GM12892 (cell line): ENCODE data around the gene FSTL3.

ENCODE experiments used
- DNase-seq: peaks from one replicate; pipeline ENCODE4 v3.0.0; 2011; ENCODE audit not compliant: insufficient read length
- FAIRE-seq: peaks from 2 replicates; lab custom pipeline; 2011; peaks lifted over from hg19 to GRCh38; lab: Jason Lieb, UNC
- POLR2A ChIP-seq: IDR thresholded peaks from 2 replicates; pipeline ENCODE4 v1.6.1; 2011; ENCODE audit warnings: low read depth, low read length, control low read depth
- POLR2AphosphoS5 ChIP-seq: IDR thresholded peaks from 2 replicates; pipeline ENCODE4 v1.6.1; 2011; ENCODE audit warnings: low read depth, low read length, control low read depth
- TAF1 ChIP-seq: IDR thresholded peaks from 2 replicates; pipeline ENCODE4 v1.6.1; 2011; ENCODE audit warnings: low read depth, mild to moderate bottlenecking, control low read depth, low read length, borderline replicate concordance

FSTL3 gene

GRCh38 chr19:709965-710571, 33.9 kb downstream of the FSTL3 start:
- DNase-seq (no peak), FAIRE-seq (no peak)
- TF ChIP-seq POLR2AphosphoS5, result no peak
- no peak for TF ChIP-seq TAF1
- no peak for TF ChIP-seq POLR2A

DNA sequence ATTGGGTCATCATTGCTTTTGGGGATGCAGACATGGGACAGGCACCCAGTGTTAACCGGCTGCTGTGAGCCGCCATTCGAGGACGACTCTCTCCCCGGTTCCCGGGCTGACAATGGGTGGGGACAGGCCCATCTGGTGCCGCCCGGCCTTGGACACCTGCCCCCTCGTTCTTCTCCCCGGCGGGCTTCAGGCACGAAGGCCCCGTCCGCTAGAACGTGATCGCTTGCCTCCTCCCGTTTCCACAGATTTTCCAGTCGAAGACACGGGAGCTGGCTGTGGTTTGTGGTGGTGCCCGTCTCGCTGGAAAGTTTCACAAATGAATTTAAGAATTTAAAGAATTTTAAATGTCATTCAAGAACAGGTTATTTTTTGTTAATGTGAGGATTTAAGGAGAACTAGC, 34.6 kb downstream of the FSTL3 start:
- FAIRE-seq (no peak), DNase-seq (no peak)
- TF ChIP-seq POLR2AphosphoS5, result no peak
- TF ChIP-seq POLR2A, result no peak

DNA sequence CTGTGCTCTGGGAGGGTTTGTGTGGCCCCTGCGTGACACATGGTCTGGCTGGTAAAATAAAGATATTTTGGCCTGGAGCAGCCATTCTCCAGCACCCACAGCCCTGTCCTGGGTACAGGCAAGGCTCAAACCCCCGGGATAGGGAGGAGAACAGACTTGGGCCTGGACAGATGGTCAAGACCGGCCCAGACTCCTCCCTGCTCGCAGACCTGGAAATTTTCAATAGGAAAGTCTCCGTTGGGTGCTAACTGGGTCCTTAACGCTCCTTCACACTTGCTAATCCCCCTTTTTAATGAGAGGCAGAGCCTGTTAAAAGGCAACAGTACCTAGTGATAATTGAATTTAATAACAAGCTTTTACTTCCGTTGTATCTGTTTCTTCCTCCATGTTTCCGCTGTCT, 35.1 kb downstream of the FSTL3 start:
- DNase-seq, result no peak
- TF ChIP-seq POLR2A, result no peak
- no peak for TF ChIP-seq POLR2AphosphoS5
- TF ChIP-seq TAF1, result no peak
- FAIRE-seq, result no peak

DNA sequence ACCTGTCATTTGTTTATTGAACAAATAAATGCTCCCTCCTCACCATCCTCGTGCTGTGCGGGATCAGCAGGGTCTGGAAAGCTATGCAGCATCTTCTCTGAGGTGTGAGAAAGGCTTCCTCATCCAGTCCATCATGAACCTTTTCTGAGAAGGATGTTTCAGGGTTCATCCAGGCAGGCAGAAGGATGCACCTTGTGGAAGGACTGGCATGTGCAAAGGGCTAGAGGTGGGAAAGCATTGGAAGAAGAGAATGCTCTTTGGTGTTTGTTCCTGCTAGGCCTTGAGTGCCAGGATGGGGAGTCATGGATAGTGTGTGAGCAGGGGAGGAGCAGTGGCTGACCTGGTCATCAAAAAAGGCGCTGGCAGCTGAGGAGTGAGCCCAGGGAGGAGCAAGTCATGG, 39.2 kb downstream of the FSTL3 start:
- FAIRE-seq, result no peak
- TF ChIP-seq POLR2A, result no peak
- TF ChIP-seq POLR2AphosphoS5, result no peak
- TF ChIP-seq TAF1, result no peak
- DNase-seq, result no peak

DNA sequence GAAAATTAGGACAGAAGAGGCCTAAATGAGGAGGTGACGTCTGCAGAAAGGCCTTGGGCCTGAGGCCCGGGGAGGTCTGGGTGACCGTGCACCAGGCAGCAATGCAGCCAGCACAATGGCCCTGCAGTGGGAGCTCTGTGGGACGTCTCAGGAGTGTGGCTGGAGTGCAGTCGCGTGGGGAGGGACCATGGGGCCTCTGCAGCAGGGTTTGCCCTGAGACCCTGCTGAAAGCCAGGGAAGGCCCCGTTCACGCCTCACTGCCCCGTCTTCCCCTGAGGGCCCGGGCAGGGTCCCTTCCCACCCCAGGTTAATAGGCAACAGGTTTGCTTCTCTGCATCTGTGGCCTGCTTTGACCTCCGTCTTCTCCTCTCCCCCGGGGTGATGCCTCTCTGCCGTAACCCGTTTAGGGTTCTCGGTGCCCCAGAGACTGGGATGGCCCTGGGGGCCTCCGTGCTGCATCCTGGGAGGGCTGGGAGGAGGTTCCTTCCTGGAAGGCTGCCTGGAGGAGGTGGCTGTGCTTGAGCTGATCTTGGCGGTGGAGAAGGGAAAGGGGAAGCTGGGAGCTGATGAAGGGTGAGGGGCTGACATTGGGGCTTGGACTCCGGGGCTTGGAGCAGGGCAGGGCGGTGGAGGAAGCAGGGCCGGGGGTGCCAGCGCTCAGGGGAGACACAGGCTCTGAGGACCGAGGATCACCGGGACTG, 42.2 kb downstream of the FSTL3 start:
- TF ChIP-seq POLR2A (no peak), TAF1 (no peak), POLR2AphosphoS5 (no peak)
- DNase-seq (no peak), FAIRE-seq (no peak)

GRCh38 chr19:718991-719512, 42.9 kb downstream of the FSTL3 start:
- FAIRE-seq (no peak), DNase-seq (no peak)
- no peak for TF ChIP-seq TAF1

- DNase-seq, result no peak
- TF ChIP-seq POLR2A (no peak), POLR2AphosphoS5 (no peak), TAF1 (no peak)
- FAIRE-seq, result no peak
Observed at GRCh38 chr19:719636-720344, 43.6 kb downstream of the FSTL3 start.

- no peak for DNase-seq
- no peak for TF ChIP-seq POLR2AphosphoS5
- TF ChIP-seq TAF1, result no peak
- no peak for TF ChIP-seq POLR2A
- no peak for FAIRE-seq
Observed at GRCh38 chr19:720345-721160, 44.4 kb downstream of the FSTL3 start.

- FAIRE-seq (no peak), DNase-seq (no peak)
- TF ChIP-seq POLR2A, result no peak
- no peak for TF ChIP-seq TAF1
- no peak for TF ChIP-seq POLR2AphosphoS5
Observed at GRCh38 chr19:722553-723101, 46.4 kb downstream of the FSTL3 start.

GRCh38 chr19:723247-723646, 47.1 kb downstream of the FSTL3 start:
- FAIRE-seq (no peak), DNase-seq (no peak)
- no peak for TF ChIP-seq POLR2AphosphoS5
- no peak for TF ChIP-seq POLR2A

- TF ChIP-seq TAF1 (no peak), POLR2A (no peak), POLR2AphosphoS5 (no peak)
- DNase-seq (no peak), FAIRE-seq (no peak)
Observed at GRCh38 chr19:723714-724113, 47.5 kb downstream of the FSTL3 start.
